LNCAP (cell line): Measurements from ENCODE around the gene NOS1AP.

Source experiments
- TF ChIP-seq, protein P1 (sequence below): fragments of 450-650 bp; IDR thresholded peaks from 2 replicates; pipeline ENCODE4 v1.5.1; 2017; ENCODE audit warnings: mild to moderate bottlenecking

The NOS1AP gene

DNA sequence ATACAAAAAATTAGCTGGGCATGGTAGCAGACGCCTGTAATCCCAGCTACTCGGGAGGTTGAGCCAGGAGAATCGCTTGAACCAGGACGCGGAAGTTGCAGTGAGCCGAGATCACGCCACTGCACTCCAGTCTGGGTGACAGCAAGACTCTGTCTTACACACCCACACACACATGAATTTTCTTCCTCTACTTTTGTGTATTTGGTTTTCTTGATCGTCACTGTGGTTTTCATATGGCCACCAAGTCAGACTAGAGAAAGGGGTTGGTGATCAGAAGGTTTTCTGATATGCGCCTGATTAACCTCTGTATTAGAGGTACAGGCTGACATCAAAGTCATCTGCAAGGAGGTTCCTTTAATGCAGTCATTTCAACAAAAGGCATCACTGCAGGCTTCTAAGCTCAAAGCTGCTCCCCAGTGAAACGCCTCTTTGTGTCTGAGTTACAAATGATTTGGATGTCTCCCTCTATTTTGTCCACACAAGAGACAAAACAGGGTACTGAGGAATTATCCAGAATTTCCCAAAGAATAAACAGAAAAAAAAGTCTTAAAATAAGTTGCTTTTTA lies 331.4 kb downstream of the NOS1AP start:
- TF ChIP-seq, protein P1, sequence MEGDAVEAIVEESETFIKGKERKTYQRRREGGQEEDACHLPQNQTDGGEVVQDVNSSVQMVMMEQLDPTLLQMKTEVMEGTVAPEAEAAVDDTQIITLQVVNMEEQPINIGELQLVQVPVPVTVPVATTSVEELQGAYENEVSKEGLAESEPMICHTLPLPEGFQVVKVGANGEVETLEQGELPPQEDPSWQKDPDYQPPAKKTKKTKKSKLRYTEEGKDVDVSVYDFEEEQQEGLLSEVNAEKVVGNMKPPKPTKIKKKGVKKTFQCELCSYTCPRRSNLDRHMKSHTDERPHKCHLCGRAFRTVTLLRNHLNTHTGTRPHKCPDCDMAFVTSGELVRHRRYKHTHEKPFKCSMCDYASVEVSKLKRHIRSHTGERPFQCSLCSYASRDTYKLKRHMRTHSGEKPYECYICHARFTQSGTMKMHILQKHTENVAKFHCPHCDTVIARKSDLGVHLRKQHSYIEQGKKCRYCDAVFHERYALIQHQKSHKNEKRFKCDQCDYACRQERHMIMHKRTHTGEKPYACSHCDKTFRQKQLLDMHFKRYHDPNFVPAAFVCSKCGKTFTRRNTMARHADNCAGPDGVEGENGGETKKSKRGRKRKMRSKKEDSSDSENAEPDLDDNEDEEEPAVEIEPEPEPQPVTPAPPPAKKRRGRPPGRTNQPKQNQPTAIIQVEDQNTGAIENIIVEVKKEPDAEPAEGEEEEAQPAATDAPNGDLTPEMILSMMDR = no peak

DNA sequence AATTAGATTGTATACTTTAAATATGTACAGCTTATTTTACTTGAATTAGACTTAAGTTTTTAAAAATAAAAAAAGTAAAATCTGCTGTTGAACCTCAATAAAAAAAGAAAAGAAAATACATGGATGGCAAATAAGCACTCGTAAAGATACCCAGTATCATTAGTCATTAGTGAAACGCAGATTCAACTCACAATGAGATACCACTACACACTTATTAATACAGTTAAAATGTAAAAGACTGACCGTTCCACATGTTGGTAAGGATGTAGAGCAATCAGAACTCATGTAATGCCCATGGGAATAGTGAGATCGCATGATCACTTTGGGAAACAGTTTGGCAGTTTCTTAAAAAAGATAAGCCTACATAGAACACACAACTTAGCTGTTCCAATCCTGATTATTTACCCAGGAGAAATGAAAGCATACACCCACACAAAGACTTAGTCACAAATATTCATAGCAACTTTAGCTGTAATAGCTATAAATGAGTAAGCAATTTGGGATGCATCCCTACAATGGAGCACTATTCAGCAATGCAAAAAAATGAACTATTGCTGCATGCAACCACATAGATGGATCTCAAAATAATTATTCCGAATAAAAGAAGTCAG lies 335.2 kb downstream of the NOS1AP start:
- TF ChIP-seq, protein P1 = no peak

DNA sequence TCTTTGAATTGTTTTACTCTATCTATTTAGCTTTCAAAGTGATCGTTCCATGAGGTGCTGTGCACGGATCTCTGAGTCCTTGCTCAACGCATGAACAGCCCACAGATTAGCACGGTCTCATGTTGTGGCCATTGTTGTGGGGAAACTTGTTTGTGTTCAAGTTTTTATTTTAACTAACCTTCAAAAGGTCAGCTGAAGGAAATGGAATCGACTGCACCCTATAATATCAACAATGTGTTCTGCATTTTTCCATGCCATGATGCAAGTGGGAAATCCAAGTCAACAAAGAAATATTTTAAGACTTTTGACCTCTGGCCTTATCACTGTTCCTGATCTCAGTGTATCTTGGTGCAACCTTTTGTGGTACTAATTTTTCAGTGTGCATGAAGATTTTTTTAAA lies 336.3 kb downstream of the NOS1AP start:
- TF ChIP-seq, protein P1 = no peak

DNA sequence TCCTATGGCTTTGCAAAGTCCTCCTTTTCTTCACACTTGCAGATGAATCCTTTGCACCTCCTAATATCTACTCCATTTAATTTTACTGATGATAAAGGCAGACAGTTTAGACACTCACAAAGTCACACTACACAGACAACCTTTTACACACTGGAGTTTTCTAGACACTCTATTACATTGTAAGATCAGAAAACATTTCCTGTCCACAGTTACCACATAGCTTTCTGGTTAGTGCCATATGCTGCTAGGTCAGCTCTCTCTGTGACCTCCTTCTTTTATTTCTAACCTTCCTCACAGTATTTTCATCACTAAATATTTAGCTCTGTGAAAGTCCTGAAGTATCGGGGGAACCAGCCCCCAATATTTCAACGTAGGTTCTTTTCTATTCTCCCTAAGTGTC lies 337.3 kb downstream of the NOS1AP start:
- TF ChIP-seq, protein P1 = no peak

DNA sequence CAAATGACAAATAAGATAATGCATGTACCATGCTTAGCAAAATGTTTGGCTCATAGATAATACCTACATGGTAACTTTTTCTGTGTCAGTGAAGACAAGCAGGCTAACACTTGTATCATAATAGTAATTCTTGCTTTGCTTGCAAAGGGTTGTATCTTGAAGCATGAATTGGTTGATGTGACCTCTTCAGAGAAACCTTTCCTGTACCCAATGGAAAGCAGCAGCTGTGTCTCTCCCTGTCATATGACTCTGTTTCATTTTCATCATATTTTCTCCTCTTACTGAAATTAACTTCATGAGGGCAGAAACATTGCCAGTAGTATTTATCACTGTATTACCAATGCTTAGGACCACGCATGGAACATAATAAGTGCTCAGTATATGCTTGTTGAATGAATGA lies 338.0 kb downstream of the NOS1AP start:
- TF ChIP-seq, protein P1 = no peak

DNA sequence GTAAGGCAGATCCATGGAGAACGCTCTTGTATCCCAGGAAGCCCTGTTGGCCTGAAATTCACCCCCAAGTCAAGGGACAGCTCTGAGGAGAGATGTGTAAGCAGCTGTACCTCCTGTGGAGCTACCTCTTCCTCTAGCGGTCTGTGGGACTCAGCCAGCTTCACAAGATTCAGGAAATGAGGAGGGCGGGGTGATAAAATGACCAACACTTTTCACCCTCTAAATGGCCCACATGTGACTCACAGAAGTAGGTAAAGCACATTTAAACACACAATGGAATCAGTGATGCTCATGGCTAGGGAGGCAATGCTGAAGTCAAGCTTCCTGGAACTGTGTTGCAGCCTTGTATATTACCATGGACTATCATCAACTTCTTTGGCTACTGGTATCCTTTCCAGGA lies 342.5 kb downstream of the NOS1AP start, which contains the start of gene SH2D1B:
SH2D1B (minus strand) TSS at position 135 of the 400 bp plus-strand sequence; CDS start at position 15, 120 bp downstream.
- TF ChIP-seq, protein P1 = no peak

DNA sequence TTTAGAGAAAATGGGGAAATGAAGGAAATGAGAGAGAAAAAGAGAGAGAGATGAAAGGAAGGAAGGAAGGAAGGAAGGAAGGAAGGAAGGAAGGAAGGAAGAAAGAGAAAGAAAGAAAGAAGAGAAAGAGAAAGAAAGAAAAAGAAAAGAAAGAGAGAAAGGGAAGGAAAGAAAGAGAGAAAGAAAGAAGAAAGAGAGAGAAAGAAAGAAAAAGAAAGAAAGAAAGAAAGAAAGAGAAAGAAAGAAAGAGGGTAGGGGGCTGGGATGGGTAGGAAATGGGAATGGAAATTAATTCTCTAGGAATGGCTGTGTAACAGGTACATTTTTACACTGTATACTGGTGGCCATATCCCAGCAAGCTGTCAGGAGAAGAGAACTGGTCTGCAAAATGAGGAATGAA lies 346.7 kb downstream of the NOS1AP start:
- TF ChIP-seq, protein P1 = no peak

DNA sequence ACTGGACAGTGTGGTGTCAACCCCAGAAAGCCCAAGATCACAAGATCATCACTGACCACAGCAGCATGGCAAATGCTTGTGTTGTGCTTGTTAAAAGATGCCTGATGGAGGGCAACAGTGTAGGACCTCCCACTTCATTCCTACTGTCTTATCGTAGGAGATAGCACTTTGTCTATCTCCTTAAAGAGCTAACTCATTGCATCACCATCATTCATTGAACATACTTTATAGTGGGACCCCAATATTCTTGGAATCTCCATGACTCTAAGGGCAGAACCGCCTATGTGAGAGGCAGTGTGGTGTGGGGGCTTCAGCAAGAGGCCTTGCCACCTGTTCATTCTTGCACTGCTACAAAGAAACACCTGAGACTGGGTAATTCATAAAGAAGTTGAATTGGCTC lies 347.4 kb downstream of the NOS1AP start:
- TF ChIP-seq, protein P1 = no peak
